Activated CD4-positive, alpha-beta memory T cell treated with anti-CD3 and anti-CD28 coated beads for 36 hours (primary cell): Measurements from ENCODE around the gene ZBTB16. TPM values are rescaled to one million over a fixed set of nuclear protein-coding genes. Genes with fewer than 3 reads are reported as not detected.

Source experiments
- CTCF ChIA-PET: fragments of 350-600 bp; sonication (Branson Sonifier 250); formaldehyde crosslinking; loops from one replicate; lab custom pipeline; 2021; ENCODE audit warnings: antibody characterized with exemption, inconsistent platforms; lab: Charles Lee
- POLR2A ChIA-PET: fragments of 350-600 bp; sonication (Branson Sonifier 250); formaldehyde crosslinking; loops from one replicate; lab custom pipeline; 2021; ENCODE audit warnings: antibody characterized with exemption; lab: Charles Lee
- DNase-seq: peaks from one replicate; pipeline ENCODE4 v3.0.0-alpha.2; 2020
- H3K27ac Mint-ChIP-seq: one replicate; pipeline ENCODE4 v1.8.0; 2021; ENCODE audit warnings: mixed read lengths
- H3K27me3 Mint-ChIP-seq: one replicate; pipeline ENCODE4 v1.8.0; 2021; ENCODE audit warnings: mixed read lengths
- H3K36me3 Mint-ChIP-seq: one replicate; pipeline ENCODE4 v1.8.0; 2021; ENCODE audit warnings: mixed read lengths
- H3K4me1 Mint-ChIP-seq: one replicate; pipeline ENCODE4 v1.8.0; 2021; ENCODE audit warnings: low read depth, mixed read lengths
- H3K4me3 Mint-ChIP-seq: one replicate; pipeline ENCODE4 v1.8.0; 2021; ENCODE audit warnings: mild to moderate bottlenecking, mixed read lengths
- H3K9me3 Mint-ChIP-seq: one replicate; pipeline ENCODE4 v1.8.0; 2021; ENCODE audit warnings: mixed read lengths
- intact Hi-C: fragments of 100-400 bp; cut with micrococcal nuclease; formaldehyde crosslinking; loops from one replicate; pipeline ENCODE4 v1.15.1; 2023
- total RNA-seq, 2 experiments: library from RNA; stranded (reverse); gene quantifications; one replicate each; pipeline ENCODE4 v1.2.3, GENCODE V29; 2021

Gene ZBTB16
- total RNA-seq, 2 experiments from 2014 or later, result 7.7 to 9.7 TPM

- POLR2A ChIA-PET, result no interaction called here
- H3K9me3 Mint-ChIP-seq, result no peaks in the 10 kb centered on the region
- intact Hi-C loops, result no loop called here
- no peaks in the 10 kb centered on the region for H3K4me1 Mint-ChIP-seq
- no peak overlapping the region for H3K27ac Mint-ChIP-seq
- no peaks in the 10 kb centered on the region for H3K27me3 Mint-ChIP-seq
- CTCF ChIA-PET, result interaction anchor here (2.5 kb wide), 1 partner anchor 29 kb away, joined by 8 read pairs; no protein-coding TSS in a partner anchor
- DNase-seq, result no peak
- H3K36me3 Mint-ChIP-seq, result no peaks in the 10 kb centered on the region
- no peak overlapping the region for H3K4me3 Mint-ChIP-seq
Observed at GRCh38 chr11:114232400-114233059, 173.0 kb downstream of the ZBTB16 start.

GRCh38 chr11:114233755-114234154 lies 174.2 kb downstream of the ZBTB16 start:
- CTCF ChIA-PET, result interaction anchor here (0.7 to 2.5 kb wide), 2 partner anchors 27 to 198 kb away, joined by 3 to 8 read pairs; no protein-coding TSS in a partner anchor
- POLR2A ChIA-PET, result no interaction called here
- intact Hi-C loops, result no loop called here
- no peak for DNase-seq
- Mint-ChIP-seq H3K9me3 (no peaks in the 10 kb centered on the region), H3K27ac (no peak overlapping the region), H3K4me1 (no peaks in the 10 kb centered on the region), H3K4me3 (no peak overlapping the region), H3K27me3 (no peaks in the 10 kb centered on the region), H3K36me3 (no peaks in the 10 kb centered on the region)

GRCh38 chr11:114236829-114237228 lies 177.3 kb downstream of the ZBTB16 start:
- no peak overlapping the region for H3K4me3 Mint-ChIP-seq
- intact Hi-C loops, result no loop called here
- ChIA-PET CTCF (no interaction called here), POLR2A (no interaction called here)
- H3K4me1 Mint-ChIP-seq, result no peaks in the 10 kb centered on the region
- no peak overlapping the region for H3K27ac Mint-ChIP-seq
- H3K9me3 Mint-ChIP-seq, result no peaks in the 10 kb centered on the region
- no peaks in the 10 kb centered on the region for H3K36me3 Mint-ChIP-seq
- no peaks in the 10 kb centered on the region for H3K27me3 Mint-ChIP-seq
- DNase-seq, result no peak

- Mint-ChIP-seq H3K36me3 (no peaks in the 10 kb centered on the region), H3K4me3 (no peak overlapping the region), H3K27me3 (no peaks in the 10 kb centered on the region), H3K9me3 (no peaks in the 10 kb centered on the region), H3K27ac (no peak overlapping the region), H3K4me1 (no peaks in the 10 kb centered on the region)
- DNase-seq, result no peak
- intact Hi-C loops, result no loop called here
- CTCF ChIA-PET, result interaction anchor here (1.0 to 1.5 kb wide), 2 partner anchors 23 to 134 kb away, joined by 3 to 5 read pairs; no protein-coding TSS in a partner anchor
- POLR2A ChIA-PET, result no interaction called here
Observed at GRCh38 chr11:114237321-114238280, 178.1 kb downstream of the ZBTB16 start.

- intact Hi-C loops, result no loop called here
- POLR2A ChIA-PET, result no interaction called here
- H3K36me3 Mint-ChIP-seq, result no peaks in the 10 kb centered on the region
- H3K27me3 Mint-ChIP-seq, result no peaks in the 10 kb centered on the region
- no peak overlapping the region for H3K27ac Mint-ChIP-seq
- CTCF ChIA-PET, result no interaction called here
- no peak overlapping the region for H3K4me3 Mint-ChIP-seq
- DNase-seq, result no peak
- H3K9me3 Mint-ChIP-seq, result no peaks in the 10 kb centered on the region
- H3K4me1 Mint-ChIP-seq, result no peaks in the 10 kb centered on the region
Observed at GRCh38 chr11:114239753-114240161, 180.2 kb downstream of the ZBTB16 start.

- H3K9me3 Mint-ChIP-seq, result no peaks in the 10 kb centered on the region
- intact Hi-C loops, result no loop called here
- no peak for DNase-seq
- no peak overlapping the region for H3K27ac Mint-ChIP-seq
- ChIA-PET CTCF (no interaction called here), POLR2A (no interaction called here)
- H3K27me3 Mint-ChIP-seq, result no peaks in the 10 kb centered on the region
- H3K36me3 Mint-ChIP-seq, result no peaks in the 10 kb centered on the region
- no peaks in the 10 kb centered on the region for H3K4me1 Mint-ChIP-seq
- H3K4me3 Mint-ChIP-seq, result no peak overlapping the region
Observed at GRCh38 chr11:114242032-114242431, 182.5 kb downstream of the ZBTB16 start.

GRCh38 chr11:114243461-114244372 lies 184.2 kb downstream of the ZBTB16 start:
- Mint-ChIP-seq H3K36me3 (no peaks in the 10 kb centered on the region), H3K4me1 (no peaks in the 10 kb centered on the region), H3K9me3 (no peaks in the 10 kb centered on the region), H3K27me3 (no peaks in the 10 kb centered on the region), H3K27ac (no peak overlapping the region), H3K4me3 (no peak overlapping the region)
- intact Hi-C loops, result no loop called here
- DNase-seq, result no peak
- ChIA-PET CTCF (no interaction called here), POLR2A (no interaction called here)

GRCh38 chr11:114244726-114245394 lies 185.3 kb downstream of the ZBTB16 start:
- Mint-ChIP-seq H3K27ac (no peak overlapping the region), H3K9me3 (no peaks in the 10 kb centered on the region), H3K4me1 (no peaks in the 10 kb centered on the region), H3K4me3 (no peak overlapping the region), H3K27me3 (no peaks in the 10 kb centered on the region), H3K36me3 (no peaks in the 10 kb centered on the region)
- POLR2A ChIA-PET, result no interaction called here
- CTCF ChIA-PET, result no interaction called here
- DNase-seq, result no peak
- intact Hi-C loops, result no loop called here

- Mint-ChIP-seq H3K27me3 (no peaks in the 10 kb centered on the region), H3K4me1 (no peaks in the 10 kb centered on the region), H3K4me3 (no peak overlapping the region), H3K27ac (no peak overlapping the region), H3K9me3 (no peaks in the 10 kb centered on the region), H3K36me3 (no peaks in the 10 kb centered on the region)
- ChIA-PET CTCF (interaction anchor here (1.8 to 8.8 kb wide), 2 partner anchors 11 to 16 kb away, joined by 4 to 66 read pairs; no protein-coding TSS in a partner anchor), POLR2A (no interaction called here)
- DNase-seq, result no peak
- intact Hi-C loops, result no loop called here
Observed at GRCh38 chr11:114246321-114247069, 187.0 kb downstream of the ZBTB16 start.

- Mint-ChIP-seq H3K27me3 (no peaks in the 10 kb centered on the region), H3K4me1 (no peaks in the 10 kb centered on the region)
Observed at GRCh38 chr11:114247070-114247789, 187.7 kb downstream of the ZBTB16 start.

More at GRCh38 chr11:114247070-114247789, 187.7 kb downstream of the ZBTB16 start:
- Mint-ChIP-seq H3K36me3 (no peaks in the 10 kb centered on the region), H3K27ac (no peak overlapping the region), H3K4me3 (no peak overlapping the region), H3K9me3 (no peaks in the 10 kb centered on the region)
- CTCF ChIA-PET, result interaction anchor here (1.1 to 8.8 kb wide), 3 partner anchors 11 to 253 kb away, joined by 4 to 66 read pairs (median 5); no protein-coding TSS in a partner anchor
- intact Hi-C loops, result no loop called here
- POLR2A ChIA-PET, result no interaction called here
- no peak for DNase-seq
